ENCODE results near the gene ENTREP1.

DNA sequence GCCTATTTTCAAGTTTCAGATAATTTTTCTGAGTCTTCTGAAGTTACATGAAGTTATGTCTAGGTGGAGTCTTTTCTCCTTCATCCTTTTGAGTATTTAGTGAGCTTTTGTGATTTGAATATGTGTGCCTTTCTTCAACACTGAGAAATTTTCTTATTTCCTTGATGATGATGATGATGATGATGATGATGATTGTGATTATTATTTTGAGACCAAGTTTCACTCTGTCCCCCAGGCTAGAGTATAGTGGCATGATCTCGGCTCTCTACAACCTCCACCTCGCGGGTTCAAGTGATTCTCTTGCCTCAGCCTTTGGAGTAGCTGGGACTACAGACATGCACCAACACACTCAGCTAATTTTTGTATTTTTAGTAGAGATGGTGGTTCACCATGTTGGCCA, 26.2 kb downstream of the ENTREP1 start:
- TF ChIP-seq CTCF (IDR thresholded peaks at IDR 0.05) = no peak
- no peak for TF ChIP-seq POLR2A (IDR thresholded peaks at IDR 0.05)
- no peak for TF ChIP-seq POLR2AphosphoS5 (IDR thresholded peaks at IDR 0.05)
